GM13977 (cell line): Measurements from ENCODE around the gene CD9.
A peak's percentile ranks its signal among the peaks of the same experiment; 100 is the strongest.
"Not testable (repeated sequence)": the region's sequence is repeated elsewhere in the genome, so short reads cannot be mapped to it uniquely, and the experiment has no call there.

ENCODE experiments used
- DNase-seq: peaks from one replicate; pipeline ENCODE4 v3.0.0; 2012; ENCODE audit warnings: low spot score
- in situ Hi-C: fragments of 300-500 bp; cut with MboI; formaldehyde crosslinking; loops from one replicate; pipeline ENCODE4 v1.12.0; 2022; ENCODE audit warnings: low sequenced_read_pairs, low pct_unique_long_range_greater_than_20kb, mixed read lengths, inconsistent platforms; ENCODE audit not compliant: unreplicated experiment
- TF ChIP-seq, protein P1 (sequence below): IDR thresholded peaks from 2 replicates; pipeline ENCODE4 v1.5.1; 2012; ENCODE audit warnings: mild to moderate bottlenecking, control low read depth; ENCODE audit not compliant: insufficient read depth; ENCODE audit errors: extremely low read depth, missing control alignments

Gene CD9, protein sequence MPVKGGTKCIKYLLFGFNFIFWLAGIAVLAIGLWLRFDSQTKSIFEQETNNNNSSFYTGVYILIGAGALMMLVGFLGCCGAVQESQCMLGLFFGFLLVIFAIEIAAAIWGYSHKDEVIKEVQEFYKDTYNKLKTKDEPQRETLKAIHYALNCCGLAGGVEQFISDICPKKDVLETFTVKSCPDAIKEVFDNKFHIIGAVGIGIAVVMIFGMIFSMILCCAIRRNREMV

DNA sequence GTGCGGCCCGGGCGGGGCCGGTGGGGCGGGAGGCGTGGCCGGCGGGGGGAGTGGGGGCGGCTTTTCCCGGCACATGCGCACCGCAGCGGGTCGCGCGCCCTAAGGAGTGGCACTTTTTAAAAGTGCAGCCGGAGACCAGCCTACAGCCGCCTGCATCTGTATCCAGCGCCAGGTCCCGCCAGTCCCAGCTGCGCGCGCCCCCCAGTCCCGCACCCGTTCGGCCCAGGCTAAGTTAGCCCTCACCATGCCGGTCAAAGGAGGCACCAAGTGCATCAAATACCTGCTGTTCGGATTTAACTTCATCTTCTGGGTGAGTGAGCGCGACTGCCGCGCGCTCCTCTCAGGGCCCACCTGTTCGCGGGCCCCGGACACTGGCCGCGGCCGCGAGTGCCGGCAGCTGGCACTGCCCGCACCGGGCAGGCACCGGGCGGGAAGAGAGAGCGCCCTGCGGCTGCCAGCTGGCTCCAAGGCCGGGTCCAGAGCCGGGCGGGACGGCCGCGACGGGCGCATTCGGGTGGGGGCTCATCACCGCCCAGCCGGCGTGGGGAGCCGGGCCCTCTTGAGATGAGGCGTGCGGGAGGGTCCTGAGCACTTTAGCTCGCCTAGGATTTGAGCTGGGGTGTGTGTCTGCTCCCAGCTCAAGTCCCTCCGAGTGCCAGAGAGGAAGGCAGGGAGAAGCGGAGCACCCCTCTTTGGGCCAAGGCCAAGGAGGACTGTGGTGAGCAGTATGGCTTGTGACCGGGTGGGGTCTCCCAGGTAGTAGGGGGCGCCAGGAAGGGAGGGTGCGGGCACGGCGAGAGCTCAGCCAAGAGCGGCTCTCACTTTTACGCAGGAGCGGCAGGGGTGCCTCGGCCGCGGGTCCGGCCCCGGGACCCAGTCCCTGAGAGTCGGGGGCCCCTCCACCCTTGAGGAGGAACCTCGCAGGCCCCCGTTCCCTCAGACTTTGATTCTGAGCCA is at the start of gene CD9:
TSS of gene CD9 (plus strand) at position 145 of the 957 bp plus-strand sequence. CDS start at position 245, 100 bp downstream.
- in situ Hi-C loops, result no loop called here
- peak; percentile 77 for DNase-seq
- TF ChIP-seq, protein P1, sequence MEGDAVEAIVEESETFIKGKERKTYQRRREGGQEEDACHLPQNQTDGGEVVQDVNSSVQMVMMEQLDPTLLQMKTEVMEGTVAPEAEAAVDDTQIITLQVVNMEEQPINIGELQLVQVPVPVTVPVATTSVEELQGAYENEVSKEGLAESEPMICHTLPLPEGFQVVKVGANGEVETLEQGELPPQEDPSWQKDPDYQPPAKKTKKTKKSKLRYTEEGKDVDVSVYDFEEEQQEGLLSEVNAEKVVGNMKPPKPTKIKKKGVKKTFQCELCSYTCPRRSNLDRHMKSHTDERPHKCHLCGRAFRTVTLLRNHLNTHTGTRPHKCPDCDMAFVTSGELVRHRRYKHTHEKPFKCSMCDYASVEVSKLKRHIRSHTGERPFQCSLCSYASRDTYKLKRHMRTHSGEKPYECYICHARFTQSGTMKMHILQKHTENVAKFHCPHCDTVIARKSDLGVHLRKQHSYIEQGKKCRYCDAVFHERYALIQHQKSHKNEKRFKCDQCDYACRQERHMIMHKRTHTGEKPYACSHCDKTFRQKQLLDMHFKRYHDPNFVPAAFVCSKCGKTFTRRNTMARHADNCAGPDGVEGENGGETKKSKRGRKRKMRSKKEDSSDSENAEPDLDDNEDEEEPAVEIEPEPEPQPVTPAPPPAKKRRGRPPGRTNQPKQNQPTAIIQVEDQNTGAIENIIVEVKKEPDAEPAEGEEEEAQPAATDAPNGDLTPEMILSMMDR, result no peak

DNA sequence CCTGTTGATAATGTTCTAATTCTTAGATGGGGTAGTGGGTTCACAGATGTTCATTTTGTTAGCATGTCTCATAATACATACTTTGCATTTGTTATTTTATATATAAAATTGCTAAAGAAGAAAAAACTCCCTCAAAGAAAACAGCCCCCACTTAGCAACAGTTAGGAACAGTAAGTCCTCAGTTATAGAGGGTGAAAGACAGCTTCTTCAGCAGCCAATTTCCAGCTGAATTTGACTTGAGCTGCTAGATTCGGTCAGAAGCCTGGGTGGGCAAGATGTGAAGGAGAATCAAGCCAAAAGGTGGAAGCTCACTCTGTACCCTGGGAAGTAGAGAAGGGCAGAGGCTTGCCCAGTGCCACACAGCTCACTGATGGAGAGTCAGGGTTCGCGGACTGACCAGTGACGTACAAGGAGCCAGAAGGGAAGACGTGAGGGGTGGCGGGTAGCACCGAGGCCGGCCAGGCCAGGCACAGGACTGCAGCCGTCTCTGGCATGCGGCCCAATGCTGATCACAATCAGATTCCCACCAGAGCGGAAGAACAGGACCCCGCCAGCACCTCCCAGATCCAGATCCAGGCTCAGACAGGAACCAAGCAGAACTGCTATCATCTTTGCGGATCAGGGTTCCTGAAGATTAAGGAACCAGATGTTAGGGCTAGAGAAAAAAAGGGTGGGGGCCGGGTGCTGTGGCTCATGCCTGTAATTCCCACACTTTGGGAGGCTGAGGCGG is 45.3 kb upstream of the CD9 start:
- no peak for DNase-seq
- in situ Hi-C loops, result no loop called here
- TF ChIP-seq, protein P1, result no peak

DNA sequence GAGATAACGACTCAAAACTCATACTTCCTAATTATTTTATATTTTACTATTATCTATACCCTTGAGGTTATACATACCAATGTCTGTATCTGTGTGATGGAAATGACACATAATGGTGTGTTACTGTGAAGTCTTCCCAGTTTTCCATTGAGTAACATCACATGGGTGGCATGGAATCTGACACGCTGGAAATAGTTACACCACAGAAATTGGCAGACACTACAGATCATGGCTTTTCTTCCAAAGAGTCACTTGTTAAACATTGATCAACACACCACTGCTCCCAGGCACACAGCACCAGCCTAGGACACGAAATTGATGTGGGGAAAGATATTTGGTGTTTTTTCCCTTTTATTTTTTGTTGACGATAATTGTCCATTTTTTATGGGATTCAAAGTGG is 42.7 kb upstream of the CD9 start:
- TF ChIP-seq, protein P1, result no peak
- in situ Hi-C loops, result no loop called here
- no peak for DNase-seq

DNA sequence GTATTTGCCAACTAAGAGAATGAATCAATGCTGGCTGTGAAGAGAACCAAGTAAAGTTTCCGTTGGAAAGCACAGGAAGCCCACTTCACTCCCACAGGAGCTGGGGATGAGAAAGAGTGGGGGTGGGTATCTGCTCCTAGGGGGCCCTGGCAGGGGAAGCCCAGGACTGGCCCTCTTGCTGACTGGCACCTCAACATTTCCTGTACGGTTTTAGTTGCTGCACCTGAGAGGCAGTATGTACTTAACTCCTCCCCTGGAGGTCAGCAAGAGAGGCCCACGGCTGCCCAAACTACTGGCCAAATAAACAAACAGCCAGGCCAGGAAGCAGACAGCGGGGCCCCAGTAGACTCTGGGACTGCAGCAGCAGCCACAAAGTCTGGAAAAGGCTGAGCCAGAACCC is 41.9 kb upstream of the CD9 start:
- in situ Hi-C loops, result no loop called here
- TF ChIP-seq, protein P1, result no peak
- no peak for DNase-seq

DNA sequence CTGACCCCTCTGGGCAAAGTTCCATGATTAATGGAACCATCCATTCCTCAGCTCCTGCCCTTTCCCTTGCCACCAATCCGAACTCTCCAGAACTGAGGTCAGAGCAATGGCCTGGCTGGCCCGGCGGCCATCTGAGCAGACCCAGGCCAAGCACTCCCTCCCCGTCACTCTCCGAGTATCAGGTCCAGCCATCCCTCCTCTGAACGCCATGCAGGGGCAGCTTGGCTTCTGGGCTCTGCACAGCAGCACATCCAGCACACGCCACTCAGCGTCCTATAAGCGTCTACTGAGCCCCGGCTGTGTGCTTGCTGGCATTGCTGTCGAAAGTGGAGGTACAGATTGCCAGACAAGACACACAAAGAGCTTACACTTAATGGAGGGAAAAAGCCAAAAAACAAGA is 41.5 kb upstream of the CD9 start:
- TF ChIP-seq, protein P1, result no peak
- no peak for DNase-seq
- in situ Hi-C loops, result no loop called here

DNA sequence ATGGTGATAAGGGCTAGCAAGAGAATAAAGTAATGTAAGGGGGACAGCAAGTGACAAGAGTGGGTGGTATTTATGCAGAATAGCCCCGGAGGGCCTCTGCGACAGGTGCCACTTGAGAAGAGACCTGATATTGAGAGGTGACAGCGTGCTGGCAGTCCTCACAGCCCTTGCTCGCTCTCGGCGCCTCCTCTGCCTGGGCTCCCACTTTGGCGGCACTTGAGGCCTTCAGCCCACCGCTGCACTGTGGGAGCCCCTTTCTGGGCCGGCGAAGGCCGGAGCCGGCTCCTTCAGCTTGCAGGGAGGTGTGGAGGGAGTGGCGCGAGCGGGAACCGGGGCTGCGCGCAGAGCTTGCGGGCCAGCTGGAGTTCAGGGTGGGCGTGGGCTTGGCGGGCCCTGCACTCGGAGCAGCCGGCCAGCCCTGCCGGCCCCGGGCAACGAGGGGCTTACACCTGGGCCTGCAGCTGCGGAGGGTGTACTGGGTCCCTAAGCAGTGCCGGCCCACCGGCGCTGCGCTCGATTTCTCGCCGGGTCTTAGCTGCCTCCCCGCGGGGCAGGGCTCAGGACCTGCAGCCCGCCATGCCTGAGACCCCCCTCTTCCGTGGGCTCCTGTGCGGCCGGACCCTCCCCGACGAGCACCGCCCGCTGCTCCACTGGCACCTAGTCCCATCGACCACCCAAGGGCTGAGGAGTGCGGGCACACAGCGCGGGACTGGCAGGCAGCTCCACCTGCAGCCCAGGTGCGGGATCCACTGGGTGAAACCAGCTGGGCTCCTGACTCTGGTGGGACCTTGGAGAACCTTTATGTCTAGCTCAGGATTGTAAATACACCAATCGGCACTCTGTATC is 40.8 kb upstream of the CD9 start:
- DNase-seq, in situ Hi-C loops: not testable (repeated sequence)

DNA sequence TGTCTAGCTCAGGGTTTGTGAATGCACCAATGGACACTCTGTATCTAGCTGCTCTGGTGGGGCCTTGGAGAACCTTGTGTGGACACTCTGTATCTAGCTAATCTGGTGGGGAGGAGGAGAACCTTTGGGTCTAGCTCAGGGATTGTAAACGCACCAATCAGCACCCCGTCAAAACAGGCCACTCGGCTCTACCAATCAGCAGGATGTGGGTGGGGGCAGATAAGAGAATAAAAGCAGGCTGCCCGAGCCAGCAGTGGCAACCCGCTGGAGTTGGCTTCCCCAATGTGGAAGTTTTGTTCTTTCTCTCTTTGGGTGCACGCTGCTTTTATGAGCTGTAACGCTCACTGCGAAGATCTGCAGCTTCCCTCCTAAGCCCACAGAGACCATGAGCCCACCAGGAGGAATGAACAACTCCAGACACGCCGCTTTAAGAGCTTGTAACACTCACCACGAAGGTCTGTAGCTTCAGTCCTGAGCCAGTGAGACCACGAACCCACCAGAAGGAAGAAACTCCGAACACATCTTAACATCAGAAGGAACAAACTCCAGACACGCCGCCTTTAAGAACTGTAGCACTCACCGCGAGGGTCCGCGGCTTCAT is 40.1 kb upstream of the CD9 start:
- DNase-seq, in situ Hi-C loops: not testable (repeated sequence)
